Sigmoid colon (tissue), 4 donors: ENCODE results near the gene CLTCL1.

Experiments
- CTCF ChIP-seq, 4 experiments: fragments of 450-650 bp in 3 of 4; fragments of 200-600 bp in 1 of 4; IDR thresholded peaks; one replicate each; pipeline ENCODE4 v1.5.1; 2016 to 2019; ENCODE audit warnings: antibody characterized with exemption in 4 of 4, mild to moderate bottlenecking in 3 of 4, moderate library complexity in 2 of 4
- EP300 ChIP-seq, 4 donors: sonication (generic); formaldehyde crosslinking; IDR thresholded peaks; one replicate each; pipeline ENCODE4 v1.6.1; 2017; ENCODE audit warnings: antibody characterized with exemption in 4 of 4
- POLR2A ChIP-seq, 2 donors: fragments of 450-650 bp; IDR thresholded peaks; one replicate each; pipeline ENCODE4 v1.6.1; 2016; ENCODE audit warnings: antibody characterized with exemption in 2 of 2, mild to moderate bottlenecking in 2 of 2, moderate library complexity in 2 of 2
- POLR2AphosphoS5 ChIP-seq, 4 donors: sonication (generic); formaldehyde crosslinking; IDR thresholded peaks; one replicate each; pipeline ENCODE4 v1.6.1; 2017; ENCODE audit warnings: antibody characterized with exemption in 4 of 4

GRCh38 chr22:19290400-19291217 is 910 bp downstream of the CLTCL1 start:
- TF ChIP-seq CTCF (IDR thresholded peaks at IDR 0.05) (no peak), POLR2AphosphoS5 (IDR thresholded peaks at IDR 0.05) (no peak), EP300 (IDR thresholded peaks at IDR 0.05) (no peak), POLR2A (IDR thresholded peaks at IDR 0.05) (no peak)
